Measurements from ENCODE around the gene HOPX.
A peak's percentile ranks its signal among the peaks of the same experiment; 100 is the strongest.
"Not testable (repeated sequence)": the region's sequence is repeated elsewhere in the genome, so short reads cannot be mapped to it uniquely, and the experiment has no call there.

The HOPX gene

DNA sequence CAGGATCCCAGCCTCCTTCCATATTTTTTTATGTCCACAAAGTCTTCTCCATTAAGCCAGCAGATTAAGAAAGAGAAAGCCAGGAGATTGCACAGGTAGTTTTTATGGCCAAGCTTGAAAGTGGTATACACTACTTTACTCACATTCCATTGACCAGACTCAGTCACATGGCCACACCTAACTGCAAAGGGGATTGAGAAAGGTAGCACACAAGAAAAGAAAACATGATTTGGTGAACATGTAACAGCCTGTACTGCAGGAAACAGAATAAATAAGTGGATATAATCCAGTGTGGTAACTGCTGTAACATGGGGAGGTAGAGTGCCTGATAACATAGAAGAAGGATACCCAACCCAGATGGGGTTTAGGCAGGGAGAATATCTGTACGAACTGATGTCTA is 43.9 kb downstream of the HOPX start:
- no peak overlapping the region for H3K4me3 ChIP-seq (ENCODE audit: low read length)
- DNase-seq (ENCODE audit: low read depth, low spot score) = no peak

DNA sequence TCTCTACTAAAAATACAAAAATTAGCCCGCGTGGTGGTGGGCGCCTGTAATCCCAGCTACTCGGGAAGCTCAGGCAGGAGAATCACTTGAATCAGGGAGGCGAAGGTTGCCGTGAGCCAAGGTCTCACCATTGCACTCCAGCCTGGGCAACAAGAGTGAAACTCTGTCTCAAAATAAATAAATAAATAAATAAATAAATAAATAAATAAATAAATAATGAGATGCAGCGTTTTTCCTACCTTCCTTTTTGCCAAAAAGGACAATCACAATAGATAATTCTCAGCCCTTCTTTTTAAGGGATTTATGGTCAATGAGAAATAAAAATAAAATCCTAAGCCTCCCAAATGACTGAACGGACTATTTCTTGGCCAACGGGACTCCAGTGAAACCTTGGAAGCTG is 46.1 kb downstream of the HOPX start:
- not testable (repeated sequence) for H3K4me3 ChIP-seq (ENCODE audit: low read length); DNase-seq (ENCODE audit: low read depth, low spot score)

DNA sequence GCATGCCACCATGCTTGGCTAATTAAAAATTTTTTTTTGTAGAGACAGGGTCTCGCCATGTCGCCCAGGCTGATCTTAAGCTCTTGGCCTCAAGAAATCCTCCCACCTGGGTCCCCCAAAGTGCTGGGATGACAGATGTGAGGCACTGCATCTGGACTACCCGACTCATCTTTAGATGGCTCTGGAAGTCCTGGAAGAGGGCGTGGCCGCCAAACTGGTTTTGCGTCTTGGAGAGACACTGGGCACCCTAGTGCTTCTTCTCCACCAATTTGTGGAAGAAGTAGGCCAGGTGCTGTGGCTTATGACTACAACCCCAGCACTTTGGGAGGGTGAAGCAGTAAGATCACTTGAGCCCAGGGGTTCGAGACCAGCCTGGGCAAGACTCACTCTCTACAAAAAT is 47.6 kb downstream of the HOPX start:
- DNase-seq (ENCODE audit: low read depth, low spot score) = no peak
- H3K4me3 ChIP-seq (ENCODE audit: low read length) = no peak overlapping the region

DNA sequence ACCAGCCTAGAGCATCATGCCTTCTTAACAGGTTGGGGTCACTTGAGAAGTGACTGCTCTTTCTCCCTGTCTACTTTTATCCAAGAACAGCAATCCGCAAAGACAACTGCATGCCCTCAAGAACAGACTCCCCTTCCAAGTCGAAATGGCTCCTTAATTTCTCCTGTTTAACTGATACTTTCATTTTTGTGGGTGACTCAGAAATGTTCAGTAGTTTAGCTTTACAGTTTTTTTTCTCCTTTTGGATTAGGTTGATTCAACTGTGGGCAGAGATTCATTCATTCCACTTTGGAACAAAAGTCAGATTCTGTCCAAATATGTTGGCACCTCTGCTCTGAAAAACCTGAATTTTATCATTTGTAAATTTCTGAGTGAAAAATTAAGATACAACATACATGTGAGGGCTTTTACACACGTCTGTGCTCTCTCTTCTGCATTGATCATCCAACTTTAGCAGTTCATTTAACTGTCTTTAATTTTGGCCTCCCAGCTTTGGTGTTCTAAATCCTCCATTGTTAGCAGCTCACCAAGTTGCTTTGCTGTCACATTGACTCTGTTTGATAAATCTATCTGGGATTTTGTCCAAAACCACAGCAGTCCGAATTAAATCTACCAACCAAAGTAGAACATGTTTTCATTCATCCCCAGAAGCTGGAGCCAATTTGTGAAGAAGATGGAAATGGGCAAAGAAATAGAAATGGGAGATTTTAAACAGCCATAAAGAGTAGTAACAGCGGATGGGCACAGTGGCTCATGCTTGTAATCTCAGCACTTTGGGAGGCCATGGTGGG is 50.0 kb downstream of the HOPX start:
- no peak for DNase-seq (ENCODE audit: low read depth, low spot score)
- no peak overlapping the region for H3K4me3 ChIP-seq (ENCODE audit: low read length)

DNA sequence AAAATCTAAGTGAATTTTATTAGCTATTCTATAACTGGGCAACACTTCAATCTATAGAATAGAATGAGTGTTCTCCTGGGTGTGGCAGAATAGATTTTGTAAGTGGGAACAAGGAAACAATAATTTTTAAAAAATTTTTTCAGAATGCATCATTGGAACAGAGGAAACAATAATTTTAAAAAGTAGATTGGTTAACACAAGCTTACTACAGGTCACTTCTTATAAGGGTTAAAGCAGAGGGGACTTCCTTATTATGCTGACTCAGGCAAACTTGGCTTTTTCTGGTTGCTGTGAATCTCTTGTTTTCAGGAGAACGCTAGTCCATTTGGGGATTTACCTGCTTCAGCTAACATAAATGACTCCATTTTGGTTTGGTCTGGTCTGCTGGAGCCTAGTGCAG is 52.5 kb downstream of the HOPX start:
- no peak for DNase-seq (ENCODE audit: low read depth, low spot score)
- H3K4me3 ChIP-seq (ENCODE audit: low read length) = no peak overlapping the region

DNA sequence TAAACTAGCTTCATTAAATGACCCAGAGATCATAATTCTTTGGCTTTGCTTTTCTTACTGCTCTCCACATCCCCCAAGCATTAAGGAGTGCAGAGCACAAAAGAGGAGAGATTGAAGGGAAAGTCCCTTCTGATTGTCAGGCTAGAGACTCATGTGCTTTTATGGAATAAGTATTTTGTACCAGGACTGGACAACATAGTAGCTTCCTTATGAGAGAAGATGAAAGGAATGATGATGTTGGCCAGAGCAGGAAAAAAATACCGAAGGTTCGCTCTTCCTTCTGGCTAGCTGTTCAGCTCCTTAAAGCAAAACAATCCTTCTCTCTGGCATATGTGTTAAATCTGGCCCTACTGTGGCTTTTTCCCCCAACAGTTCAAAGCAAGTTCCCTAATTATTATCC is 53.1 kb downstream of the HOPX start:
- no peak for DNase-seq (ENCODE audit: low read depth, low spot score)
- no peak overlapping the region for H3K4me3 ChIP-seq (ENCODE audit: low read length)

DNA sequence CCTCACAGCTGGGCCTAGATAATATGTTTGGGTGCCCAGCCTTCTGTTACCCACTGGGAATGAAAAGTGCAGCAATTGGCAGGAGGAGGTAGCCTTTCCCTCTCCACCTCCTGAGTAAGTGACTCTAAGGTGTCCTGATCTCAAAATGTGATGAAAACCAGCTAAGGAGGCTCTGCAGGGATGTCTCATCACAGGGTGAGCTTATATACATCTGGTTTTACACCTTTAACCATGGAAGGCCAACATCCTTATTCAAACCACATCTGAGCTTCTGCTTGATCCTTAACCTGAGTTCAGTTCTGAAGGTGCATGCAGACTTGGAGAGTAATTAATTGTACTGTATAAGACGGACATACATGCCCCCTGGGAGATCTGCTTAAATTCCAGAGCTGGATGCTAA is 53.7 kb downstream of the HOPX start:
- no peak for DNase-seq (ENCODE audit: low read depth, low spot score)
- no peak overlapping the region for H3K4me3 ChIP-seq (ENCODE audit: low read length)

DNA sequence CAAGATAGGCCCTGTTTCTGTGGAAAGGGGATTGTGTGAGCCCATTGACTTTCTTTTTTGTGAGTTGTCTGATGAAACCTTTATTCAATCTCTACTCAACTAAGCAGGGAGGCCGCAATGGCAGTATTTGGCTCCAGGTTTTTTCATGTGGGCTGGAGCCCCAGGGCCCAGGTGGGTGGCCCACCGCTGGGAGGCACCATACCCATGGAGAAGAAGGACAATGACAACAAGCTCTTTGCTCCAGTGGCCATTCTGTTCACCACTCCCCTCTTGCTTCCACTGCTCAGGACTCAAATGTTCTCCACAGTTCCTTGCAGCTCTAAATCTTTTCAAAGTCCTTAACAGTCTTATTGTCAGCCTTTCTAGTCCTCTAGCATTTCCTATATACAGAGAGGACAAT is 54.1 kb downstream of the HOPX start:
- no peak for DNase-seq (ENCODE audit: low read depth, low spot score)
- H3K4me3 ChIP-seq (ENCODE audit: low read length) = no peak overlapping the region

DNA sequence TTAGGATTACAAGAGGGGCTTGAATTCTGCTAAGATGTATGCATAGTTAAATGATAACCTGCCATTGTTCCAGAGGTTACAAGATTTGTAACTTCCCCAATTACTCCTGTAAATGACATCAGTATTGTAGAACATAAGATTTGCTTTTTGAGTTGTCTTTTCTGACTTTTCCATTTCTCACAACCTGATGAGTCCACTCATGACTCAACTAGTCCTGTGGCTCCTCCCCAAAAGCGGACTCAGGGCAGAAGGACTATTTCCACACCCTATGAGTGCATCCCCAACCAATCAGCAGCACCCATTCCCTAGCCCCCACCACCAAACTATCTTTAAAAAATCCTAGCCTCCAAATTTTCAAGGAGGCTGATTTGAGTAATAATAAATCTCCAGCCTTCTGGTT is 54.7 kb downstream of the HOPX start:
- DNase-seq (ENCODE audit: low read depth, low spot score) = no peak
- no peak overlapping the region for H3K4me3 ChIP-seq (ENCODE audit: low read length)

DNA sequence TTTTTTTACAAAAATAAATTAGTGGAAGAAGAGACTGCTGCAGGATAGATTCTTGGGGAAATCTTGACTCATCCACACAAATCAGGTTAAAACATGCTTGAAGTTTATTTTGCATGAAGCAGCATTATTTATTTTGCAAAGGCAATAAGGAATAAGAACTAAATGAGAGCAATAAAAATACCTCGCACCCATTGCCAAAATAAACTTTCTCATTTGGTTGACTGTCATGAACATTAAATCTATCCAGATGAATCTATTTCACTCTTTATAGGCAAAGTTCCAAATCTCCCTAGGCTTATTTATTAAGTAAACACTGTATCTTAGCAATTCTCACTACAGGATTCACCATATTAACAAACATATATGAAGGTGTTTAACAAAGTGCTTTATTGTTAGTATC is 58.9 kb downstream of the HOPX start:
- no peak overlapping the region for H3K4me3 ChIP-seq (ENCODE audit: low read length)
- no peak for DNase-seq (ENCODE audit: low read depth, low spot score)

DNA sequence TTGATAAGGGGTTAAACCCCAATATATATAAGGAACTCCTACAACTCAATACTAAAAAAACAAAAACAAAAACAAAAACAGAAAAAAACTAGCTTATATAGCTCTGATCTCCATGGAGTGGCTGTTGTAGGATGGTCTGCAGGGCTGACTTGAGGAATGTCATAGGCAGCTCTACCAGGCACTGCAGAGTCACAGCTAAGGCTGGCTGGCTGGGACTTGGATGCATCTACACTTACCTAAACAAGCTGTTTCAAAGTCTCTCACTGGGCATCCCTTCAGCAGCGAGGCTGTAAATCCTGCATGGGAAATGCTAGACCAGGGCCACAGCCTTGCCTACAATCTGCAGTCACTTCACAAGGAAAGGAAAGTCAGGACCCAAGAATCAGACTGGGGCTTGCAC is 61.3 kb downstream of the HOPX start:
- DNase-seq (ENCODE audit: low read depth, low spot score) = no peak
- H3K4me3 ChIP-seq (ENCODE audit: low read length) = no peak overlapping the region

DNA sequence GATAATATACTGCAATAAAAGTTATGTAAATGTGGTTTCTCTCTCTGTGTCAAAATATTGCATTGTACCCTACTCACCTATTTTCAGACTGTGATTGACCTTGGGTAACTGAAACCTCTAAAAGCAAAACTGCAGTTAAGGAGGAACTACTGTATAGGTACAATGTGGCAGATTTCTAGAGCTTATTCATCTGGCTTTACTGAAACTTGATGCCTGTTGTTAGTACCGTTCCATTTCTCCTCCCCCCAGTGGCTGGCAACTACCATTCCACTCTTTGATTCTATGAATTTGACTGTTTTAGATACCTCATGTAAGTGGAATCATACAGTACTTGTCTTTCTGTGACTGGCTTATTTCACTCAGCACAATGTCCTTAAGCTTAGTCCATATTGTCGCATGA is 61.9 kb downstream of the HOPX start:
- DNase-seq (ENCODE audit: low read depth, low spot score) = peak; percentile 5
- H3K4me3 ChIP-seq (ENCODE audit: low read length) = no peak overlapping the region

DNA sequence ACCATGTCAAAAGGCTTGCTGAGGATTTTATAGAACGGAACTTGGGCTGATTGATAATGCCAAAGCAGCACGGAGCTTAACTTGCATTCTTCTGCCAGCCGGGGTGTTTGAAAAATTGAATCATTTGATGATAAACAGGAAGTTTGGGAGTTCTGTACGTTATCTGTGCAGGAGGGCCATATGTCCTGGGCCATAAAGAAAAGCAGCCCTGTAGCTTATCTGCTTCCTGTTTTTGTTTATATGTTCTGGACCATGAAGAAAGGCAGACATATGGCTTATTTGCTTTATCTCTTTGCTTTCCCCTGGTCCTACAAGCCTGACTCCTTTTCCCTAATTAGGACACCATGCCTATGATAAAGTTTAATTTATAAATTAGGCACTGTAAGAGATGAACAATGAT is 62.4 kb downstream of the HOPX start:
- DNase-seq (ENCODE audit: low read depth, low spot score) = no peak
- no peak overlapping the region for H3K4me3 ChIP-seq (ENCODE audit: low read length)

DNA sequence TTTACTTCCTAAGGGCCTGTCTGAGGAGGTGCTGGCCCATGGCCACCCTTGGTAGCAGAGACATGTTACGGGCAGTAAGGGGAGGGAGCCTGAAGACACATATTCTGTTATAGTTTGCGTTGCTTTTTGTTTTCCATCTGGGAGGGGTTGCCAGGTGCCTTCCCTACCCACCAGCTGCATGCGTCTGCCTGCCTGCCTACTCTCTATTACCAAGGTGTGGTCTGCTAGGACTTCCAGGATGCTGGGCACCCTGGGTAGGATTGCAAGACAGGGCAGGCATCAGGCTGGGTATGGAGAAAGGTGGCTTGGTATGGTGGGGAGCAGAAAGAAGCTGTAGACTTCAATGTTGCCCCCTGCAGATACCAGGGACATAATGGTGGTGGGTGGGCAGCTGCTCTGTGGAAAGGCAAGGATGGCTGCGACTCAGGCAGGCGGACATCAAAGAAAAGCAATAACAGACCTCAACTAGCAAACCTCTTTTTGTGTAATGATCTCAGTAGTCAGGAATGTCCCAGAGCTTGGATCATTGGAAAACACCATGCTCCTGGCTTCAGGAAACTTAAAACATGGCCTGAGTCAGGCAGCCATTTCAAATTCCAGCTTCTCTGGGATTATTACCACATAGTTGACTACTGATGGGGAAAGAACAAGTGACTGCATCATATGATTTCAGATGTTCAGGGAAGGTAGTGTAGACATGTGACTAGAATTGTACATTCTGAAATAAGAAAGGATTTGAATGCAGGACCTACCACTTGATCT is 67.8 kb downstream of the HOPX start:
- DNase-seq (ENCODE audit: low read depth, low spot score) = no peak
- no peak overlapping the region for H3K4me3 ChIP-seq (ENCODE audit: low read length)

DNA sequence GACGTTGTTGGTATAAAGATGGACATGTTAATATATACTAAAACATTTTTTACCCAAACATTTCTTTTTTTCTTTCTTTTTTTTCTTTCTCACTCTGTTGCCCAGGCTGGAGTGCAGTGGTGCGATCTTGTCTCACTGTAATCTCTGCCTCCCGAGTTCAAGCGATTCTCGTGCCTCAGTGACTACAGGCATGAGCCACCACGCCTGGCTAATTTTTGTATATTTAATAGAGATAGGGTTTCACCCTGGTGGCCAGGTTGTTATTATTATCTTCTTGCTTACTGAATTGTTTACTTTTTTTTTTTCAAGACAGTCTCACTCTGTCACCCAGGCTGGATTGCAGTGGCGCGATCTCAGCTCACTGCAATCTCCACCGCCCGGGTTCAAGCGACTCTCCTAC is 68.8 kb downstream of the HOPX start:
- DNase-seq (ENCODE audit: low read depth, low spot score) = no peak
- H3K4me3 ChIP-seq (ENCODE audit: low read length) = no peak overlapping the region

DNA sequence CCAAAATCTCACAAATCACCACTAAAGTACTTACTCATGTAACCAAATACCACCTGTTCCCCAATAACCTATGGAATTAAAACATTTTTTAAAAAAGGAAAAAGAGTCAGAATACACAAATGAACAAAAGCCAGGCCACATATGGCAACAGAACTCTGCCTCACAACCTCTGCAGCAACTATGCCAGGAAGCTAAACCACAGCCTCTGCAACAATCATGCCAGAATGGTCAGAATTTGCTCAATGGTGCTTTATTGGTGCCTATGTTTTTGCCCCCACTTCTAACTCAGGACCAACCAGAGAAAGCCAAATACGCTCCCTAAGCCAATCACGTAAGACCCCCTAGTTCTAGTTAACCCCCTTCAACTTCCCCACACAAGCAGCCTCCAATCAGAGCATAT is 69.6 kb downstream of the HOPX start:
- H3K4me3 ChIP-seq (ENCODE audit: low read length) = no peak overlapping the region
- DNase-seq (ENCODE audit: low read depth, low spot score) = no peak

DNA sequence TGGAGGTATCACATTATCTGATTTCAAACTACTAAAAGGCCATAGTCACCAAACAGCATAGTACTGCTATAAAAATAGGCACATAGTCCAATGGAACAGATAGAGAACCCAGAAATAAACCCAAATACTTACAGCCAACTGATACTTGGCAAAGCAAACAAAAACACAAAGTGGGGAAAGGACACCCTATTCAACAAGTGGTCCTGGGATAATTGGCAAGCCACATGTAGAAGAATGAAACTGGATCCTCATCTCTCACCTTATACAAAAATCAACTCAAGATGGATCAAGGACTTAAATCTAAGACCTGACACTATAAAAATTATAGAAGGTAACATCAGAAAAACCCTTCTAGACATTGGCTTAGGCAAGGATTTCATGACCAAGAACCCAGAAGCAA is 70.9 kb downstream of the HOPX start:
- H3K4me3 ChIP-seq (ENCODE audit: low read length); DNase-seq (ENCODE audit: low read depth, low spot score): not testable (repeated sequence)

DNA sequence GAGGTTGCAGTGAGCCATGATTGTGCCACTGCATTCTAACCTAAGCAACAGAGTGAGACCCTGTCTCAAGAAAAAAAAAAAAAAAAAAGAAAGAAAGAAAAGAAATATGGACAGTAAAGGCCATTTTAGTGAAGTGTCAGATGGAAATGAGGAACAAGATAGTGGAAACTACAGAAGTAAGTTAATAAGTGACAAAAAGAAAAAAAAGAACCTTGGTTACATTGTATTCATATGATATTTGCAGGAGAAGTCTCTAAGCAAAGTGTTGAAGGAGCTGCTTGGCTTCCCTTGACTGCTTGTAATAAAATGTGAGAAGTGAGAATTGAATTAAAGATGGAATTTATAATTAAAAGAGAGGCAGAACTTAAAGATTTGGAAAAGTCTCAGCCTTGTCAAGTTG is 73.2 kb downstream of the HOPX start:
- no peak for DNase-seq (ENCODE audit: low read depth, low spot score)
- H3K4me3 ChIP-seq (ENCODE audit: low read length) = no peak overlapping the region

DNA sequence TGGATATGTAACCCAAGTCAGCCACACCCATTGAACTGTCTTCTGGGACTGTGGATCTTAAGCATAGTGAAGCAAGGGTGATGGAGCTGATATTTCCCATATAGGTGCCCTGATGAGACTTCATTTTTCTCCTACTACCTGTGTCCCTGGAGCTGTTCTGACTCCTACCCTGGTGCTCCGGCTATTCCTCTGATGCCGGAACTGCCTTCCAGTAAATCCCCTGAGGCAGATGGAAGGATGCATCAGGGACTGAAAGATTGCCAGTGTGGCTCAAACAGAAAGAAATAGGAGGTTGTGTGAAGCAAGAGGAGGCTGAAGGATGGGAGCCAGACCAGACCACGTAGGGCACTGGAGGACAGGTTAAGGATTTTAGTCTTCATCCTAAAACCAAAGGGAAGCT is 74.7 kb downstream of the HOPX start:
- DNase-seq (ENCODE audit: low read depth, low spot score) = no peak
- no peak overlapping the region for H3K4me3 ChIP-seq (ENCODE audit: low read length)

DNA sequence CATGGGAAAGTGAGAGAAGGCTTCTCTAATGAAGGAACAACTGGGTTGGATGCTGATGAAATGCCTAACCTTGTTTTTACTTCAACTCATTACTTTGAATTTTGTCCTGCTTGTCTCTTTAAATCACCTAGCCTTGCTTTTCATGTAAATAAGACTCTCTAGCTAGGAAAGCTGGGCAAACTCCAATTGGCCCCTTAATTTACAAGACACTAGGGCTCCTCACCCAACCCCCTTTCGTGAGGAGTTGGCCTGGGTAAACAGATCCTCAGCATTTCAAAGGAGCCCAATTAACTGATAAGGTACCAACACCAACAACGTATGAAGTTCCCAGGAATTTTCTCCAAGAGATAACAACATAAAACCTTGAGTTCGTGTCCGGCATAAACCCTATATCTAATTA is 75.6 kb downstream of the HOPX start:
- DNase-seq (ENCODE audit: low read depth, low spot score); H3K4me3 ChIP-seq (ENCODE audit: low read length): not testable (repeated sequence)

DNA sequence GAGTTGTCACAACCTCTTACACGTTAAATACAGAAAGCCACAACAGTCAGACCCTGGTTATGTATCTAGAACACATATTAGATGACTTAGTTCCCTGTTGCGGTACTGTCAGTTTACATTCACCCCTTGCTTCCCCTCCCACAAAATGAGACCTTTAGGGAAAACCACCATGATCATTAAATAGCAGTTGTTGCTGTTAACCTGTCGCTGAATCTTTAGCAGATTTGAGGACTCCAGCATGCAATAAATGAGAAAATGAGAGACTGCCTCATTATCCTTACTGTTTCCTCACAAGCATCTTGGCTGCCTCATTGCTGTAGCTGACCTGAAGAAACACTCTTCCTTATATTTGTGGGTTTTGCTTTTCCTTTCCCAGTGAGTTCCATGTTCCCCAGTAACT is 77.8 kb downstream of the HOPX start:
- peak; percentile 11 for DNase-seq (ENCODE audit: low read depth, low spot score)
- H3K4me3 ChIP-seq (ENCODE audit: low read length) = no peak overlapping the region
